GM19324 (cell line): ENCODE results near the gene INCA1.
"Not testable (repeated sequence)": the region's sequence is repeated elsewhere in the genome, so short reads cannot be mapped to it uniquely, and the experiment has no call there.

ENCODE experiments used
- ATAC-seq: cut with Tn5 transposase; IDR thresholded peaks from one replicate; pipeline ENCODE4 v1.9.1; 2021; ENCODE audit warnings: mild to moderate bottlenecking, moderate library complexity; ENCODE audit not compliant: unreplicated experiment, low FRiP score

INCA1 gene, protein sequence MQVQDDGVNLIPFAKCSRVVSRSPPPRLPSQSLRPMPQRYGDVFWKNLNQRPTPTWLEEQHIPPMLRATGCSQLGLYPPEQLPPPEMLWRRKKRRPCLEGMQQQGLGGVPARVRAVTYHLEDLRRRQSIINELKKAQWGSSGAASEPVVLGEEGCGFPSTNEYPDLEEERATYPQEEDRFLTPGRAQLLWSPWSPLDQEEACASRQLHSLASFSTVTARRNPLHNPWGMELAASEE

DNA sequence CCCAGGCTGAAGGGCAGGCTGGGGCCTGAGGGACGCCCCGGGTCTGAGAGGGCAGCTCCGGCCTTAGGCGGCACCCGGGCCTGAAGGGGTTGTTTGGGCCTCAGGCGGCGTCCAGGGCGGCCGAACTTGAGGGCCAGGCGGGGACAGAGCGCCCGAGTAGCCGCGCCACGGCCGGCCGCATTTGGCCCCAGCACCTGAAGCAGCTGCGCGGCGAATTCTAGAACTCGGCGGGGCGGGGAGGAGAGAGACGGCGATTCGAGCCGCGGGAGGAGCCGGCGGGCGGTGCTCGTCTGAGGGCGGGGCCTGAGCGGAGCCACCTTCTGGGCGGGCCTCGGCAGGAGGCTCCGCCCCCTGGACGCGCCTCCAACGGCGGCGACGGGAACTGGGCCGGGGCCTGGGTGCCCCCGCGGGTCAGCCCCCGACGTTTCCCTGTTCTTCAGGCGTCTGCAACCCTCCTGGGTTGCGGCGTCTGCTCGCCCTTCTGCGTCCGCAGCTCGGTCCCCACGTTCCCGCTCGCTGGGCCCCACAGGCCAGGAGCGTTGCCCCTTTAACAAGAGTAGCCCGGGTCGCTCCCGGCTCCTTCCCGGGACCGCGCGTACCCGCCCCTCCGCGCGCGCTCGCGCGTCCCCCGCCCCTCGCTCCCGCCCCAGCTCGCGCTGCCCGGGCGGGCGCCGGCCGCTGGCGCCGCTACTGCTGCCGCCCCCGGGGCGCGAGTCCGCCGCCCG is at the start of gene INCA1, which contains the start of gene KIF1C:
Gene INCA1, minus strand, starts transcription at position 221 of the 725 bp plus-strand sequence. CDS start 3,085 bp downstream, outside the sequence.
Gene KIF1C, plus strand, starts transcription at position 649 of the 725 bp plus-strand sequence. CDS start 2,297 bp downstream, outside the sequence.
- peak; percentile 85 for ATAC-seq

DNA sequence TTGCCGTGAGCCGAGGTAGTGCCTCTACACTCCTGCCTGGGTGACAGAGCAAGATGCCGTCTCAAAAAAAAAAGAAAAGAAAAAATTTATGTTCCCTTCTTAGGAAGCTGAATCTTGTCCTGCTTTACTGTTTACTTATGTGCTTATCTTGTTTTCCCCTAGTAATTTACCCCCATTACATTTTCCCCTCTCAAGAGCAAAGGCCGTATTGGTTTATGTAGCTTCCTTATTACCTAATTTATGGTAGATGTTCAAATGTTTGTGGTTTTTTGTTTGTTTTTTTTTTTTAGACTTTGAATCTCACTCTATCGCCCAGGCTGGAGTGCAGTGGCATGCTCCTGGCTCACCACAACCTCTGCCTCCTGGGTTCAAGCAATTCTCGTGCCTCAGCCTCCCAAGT is 48.2 kb upstream of the INCA1 start:
- no peak for ATAC-seq

DNA sequence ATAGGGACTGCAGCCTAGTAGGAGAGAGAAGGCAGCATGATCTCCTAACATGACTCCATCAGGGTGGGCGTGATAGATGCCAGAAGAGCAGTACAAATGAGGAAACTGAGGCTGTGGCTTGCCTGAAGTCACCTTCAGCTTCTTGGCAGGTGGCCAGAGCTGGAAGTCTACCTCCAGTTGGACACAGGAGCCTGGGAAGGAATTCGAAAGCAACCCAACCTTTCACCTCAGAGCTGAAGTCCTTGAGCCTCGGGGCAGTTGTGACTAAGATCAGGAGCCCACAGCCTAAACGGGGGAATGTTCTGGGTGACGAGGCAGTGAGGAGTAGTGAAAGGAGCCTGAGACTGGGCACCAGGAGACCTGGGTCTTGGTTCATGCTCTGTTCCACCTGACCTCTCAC is 47.3 kb upstream of the INCA1 start:
- ATAC-seq: no peak

DNA sequence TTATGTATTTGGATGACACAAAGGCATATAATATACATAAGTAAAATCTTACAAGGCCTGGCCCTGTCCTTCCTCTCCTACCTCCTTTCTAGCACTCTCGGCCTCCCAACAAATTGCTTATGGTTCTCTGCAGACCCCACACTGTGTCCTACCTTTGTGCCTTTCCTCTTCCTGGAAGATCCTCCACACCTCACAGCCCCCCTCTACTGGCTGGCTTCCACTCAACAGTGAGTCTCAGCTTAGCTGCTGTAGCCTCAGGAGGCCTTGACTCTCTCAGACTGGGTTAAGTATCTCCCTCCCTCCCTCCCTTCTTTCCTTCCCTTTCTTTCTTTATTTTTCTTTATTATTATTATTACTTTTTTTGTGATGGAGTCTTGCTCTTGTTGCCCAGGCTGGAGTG is 46.2 kb upstream of the INCA1 start:
- no peak for ATAC-seq

DNA sequence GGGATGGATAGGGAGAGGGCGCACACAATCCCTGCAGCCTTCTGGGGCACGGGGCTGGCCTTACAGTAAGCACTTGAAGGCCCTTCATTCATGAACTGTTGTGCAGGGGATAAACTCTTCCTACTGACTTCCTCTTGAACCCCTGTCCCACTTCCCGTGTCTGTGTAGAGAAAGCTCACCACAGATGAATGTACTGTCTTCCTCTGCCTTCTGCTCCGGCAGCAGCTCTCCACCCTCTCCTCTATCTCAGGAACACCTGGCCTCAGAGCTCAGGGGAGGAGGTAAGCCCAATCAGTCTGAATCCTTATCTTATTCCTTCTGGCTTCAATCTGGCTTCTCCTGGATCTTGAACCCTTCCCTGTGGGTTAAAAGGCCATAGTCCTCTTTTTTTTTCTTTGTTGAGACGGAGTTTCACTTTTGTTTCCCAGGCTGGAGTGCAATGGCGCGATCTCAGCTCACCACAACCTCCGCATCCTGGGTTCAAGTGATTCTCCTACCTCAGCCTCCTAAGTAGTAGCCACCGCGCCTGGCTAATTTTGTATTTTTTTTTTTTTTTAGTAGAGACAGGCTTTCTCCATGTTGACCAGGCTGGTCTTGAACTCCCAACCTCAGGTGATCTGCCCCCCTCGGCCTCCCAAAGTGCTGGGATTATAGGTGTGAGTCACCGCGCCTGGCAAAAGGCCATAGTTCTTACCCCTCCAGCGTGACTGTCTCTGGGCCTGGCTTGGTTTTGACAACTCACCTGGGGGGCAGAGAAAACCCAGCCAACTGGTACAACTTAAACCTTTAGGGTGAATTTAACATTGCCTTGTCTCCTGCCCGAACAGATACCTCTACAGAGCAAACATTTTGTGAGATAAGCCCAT is 45.1 kb upstream of the INCA1 start:
- ATAC-seq: no peak

DNA sequence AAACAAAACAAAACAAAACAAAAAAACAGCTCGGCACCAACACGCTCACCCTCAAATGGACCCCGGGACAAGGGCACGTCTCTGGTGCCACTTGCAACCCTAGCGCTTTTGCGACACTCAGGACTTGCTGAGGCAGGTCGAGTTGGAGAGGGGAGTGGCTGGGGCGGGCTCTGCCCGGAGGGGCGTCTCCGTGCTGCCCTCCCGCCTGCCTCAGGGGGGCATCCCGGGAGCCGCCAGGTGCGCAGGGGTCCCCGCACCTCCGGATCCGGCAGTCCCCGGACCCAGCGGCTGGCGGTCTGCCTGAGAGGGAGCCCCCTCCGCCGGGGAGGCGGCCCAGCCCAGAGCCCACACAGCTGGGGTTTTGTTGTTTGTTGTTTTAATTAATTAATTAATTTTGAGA is 38.0 kb upstream of the INCA1 start, which contains the start of gene SLC52A1:
Gene SLC52A1, minus strand, starts transcription at position 112 of the 400 bp plus-strand sequence. CDS start 820 bp downstream, outside the sequence.
- no peak for ATAC-seq

DNA sequence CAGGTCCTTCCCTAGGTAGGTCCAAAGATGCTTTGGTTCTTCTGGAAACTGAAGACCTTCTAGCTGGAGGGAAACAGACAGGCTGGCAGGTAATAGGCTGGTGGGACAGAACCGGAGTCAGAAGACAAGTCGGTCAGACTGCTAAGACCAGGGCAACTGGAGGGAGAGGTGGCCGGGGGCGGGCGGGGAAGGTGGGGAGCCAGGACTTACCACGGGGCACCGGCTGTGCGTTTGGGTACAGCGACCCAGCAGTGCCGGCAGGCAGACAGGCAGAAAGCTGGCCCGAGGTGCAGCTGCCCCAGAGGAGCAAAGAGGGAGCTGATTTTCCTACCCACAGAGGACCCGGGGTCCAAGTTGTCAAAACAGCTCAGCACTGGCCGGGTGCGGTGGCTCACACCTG is 37.3 kb upstream of the INCA1 start:
- no peak for ATAC-seq

DNA sequence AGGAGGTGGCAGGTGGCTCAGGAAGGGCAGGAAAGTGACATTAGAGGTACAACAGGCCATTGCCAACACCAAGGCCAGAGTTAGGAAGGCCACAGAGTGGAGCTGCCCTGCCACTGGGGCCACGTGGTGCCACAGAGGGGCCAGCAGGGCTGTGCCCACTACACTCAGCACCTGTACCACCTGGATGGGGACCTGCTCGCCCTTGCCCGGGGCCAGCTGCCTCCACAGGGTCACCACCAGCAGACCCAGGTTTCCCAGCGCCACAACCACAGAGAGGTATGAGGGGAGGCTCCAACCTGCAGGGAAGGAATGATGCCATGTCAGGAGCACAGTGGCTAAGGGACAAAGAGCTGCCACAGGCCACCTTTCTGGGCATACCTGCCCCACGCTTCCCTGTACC is 36.7 kb upstream of the INCA1 start:
- ATAC-seq: no peak

DNA sequence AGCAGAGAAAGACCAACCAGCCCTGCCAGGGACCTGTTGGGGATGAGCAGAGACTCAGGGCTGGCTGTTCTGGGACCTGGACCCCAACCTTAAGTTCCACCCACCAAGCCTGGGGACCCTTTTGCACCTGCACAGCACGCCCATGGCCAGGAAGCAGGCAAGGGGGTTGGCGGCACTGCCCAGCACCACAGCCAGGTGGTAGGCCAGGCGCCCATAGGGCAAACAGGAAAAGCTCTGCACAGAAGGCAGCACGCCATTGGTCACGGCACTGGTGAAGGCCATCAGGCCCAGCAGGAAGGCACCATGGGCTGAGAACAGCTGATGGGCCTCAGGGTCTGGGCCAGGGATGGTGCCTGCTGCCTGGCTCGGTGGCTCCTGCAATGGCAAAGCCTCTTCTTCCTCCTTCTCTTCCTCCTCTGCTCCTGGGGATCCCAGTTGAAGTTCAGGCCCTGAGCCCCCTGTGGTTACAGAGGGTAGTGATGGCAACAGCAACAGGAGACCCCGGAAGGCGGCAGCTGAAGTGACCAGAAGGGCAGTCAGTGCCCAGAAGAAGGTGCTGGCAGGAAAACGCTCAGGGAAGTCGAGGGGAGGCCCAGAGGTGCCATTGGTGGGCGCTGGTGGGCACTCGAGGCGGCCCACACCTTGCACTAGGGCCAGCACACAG is 36.2 kb upstream of the INCA1 start:
- ATAC-seq: no peak

DNA sequence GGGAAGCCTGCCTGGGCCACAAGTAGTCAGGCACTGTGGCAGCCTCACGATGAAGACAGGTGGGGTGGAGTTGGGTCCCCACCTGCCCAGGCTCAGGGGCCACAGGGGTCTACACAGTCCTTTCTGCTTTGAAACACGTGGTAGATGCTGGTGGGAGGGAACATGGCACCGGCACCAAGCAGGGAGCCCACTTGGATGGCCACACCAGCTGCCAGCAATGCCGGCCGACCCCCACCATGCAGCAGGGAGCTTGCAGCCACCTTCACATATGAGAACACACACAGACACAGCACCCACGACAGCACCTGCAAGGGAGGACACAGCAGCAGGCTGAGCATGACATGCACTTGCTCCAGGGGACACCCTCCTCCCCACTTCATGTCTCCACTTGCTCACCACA is 35.5 kb upstream of the INCA1 start:
- ATAC-seq: no peak

DNA sequence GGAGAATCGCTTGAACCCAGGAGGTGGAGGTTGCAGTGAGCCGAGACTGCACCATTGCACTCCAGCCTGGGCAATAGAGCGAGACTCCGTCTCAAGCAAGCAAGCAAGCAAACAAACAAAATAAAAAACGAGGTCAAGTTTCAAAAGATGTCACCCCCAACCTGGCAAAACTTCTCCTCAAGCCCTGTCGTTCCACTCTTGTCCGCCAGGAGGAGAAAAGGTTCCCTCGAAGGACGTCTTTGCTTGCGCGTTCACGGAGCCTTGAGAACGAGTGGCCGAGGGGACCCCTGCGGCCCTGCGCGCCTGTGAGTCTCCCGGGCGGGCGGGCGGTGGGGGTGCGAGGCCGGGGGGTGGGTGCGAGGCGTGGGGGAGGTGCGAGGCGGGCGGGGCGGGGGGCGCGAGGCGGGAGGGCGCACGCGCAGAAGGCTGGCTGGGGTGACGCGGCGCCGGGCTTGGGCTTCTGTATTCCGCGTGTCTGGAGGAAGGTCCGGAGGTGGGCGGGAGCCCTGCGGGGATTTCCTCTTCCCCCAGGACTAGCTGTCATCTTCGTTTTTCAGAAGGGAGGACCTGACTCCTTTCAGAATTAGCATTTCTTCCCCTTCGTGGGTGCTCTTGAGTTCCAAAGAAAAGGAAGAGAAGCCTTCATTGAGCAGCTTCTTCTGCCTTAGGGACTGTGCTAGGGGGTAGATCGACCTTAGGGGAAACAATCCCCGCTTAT is 34.2 kb upstream of the INCA1 start:
- ATAC-seq: peak; percentile 64

DNA sequence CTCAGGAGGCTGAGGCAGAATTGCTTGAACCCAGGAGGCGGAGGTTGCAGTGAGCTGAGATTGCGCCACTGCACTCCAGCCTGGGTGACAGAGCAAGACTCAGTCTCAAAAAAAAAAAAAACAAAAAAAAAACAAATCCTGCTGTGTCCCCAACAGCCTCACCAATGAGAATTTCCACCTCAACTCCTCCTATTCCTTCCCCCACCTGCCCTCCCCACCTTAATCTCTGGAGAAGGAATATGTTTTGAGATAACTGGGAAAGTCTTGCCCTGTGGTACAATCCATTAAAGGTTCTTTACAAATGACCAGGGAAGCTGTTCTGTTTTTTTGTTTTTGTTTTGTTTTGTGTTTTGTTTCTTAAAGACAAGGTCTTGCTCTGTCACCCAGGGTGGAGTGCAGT is 32.8 kb upstream of the INCA1 start:
- not testable (repeated sequence) for ATAC-seq

DNA sequence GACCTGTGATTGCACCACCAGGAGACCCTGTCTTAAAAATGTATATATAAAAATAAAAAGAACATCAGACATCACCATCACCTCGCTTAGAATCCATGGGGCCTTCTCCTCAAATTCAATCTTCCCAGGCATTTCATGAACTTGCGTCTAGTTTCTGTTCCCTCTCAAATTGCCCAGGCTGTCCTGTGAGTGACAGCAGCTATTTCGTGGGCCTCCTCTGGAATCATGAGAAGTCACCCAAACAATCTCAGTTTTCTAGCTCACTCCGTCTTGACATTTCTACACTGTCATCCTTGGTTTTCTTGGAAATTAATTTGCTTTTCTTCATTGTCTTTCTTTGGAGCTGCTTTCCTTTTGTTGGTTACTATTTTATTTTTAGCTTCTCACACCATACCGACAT is 30.6 kb upstream of the INCA1 start:
- ATAC-seq: no peak

DNA sequence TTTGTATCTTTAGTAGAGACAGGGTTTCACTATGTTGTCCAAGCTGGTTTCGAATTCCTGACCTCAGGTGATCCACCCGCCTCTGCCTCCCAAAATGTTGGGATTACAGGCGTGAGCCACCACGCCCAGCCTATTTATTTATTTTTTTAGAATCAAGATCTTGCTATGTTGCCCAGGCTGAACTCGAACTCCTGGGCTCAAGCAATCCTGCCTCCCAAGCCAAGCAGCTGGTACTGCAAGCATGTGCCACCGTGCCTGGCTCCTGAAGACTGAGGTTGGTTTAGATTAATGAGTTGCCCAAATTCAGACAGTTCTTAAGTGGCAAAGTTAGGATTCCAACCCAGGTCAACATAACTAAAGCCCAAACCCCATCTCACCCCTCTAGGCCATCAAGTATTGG is 30.0 kb upstream of the INCA1 start:
- ATAC-seq: no peak

DNA sequence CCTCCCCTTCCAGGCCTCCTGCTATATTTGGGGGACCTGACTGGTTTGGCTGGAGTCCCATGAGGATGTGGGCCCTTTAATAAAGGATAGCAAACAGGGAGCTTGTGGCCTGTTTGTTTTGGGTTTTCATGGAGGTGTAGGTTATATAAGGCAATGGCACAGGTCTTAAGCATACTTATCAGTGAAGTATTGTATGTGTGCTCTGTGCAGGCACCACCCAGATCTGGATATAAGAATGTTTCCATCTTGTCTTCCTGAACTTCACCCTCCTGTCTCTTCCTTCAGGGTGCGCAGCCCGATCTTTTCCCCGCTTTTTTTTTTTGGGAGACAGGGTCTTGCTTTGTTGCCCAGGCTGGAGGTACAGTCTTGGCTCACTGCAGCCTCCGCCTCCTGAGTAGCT is 27.3 kb upstream of the INCA1 start:
- ATAC-seq: no peak

DNA sequence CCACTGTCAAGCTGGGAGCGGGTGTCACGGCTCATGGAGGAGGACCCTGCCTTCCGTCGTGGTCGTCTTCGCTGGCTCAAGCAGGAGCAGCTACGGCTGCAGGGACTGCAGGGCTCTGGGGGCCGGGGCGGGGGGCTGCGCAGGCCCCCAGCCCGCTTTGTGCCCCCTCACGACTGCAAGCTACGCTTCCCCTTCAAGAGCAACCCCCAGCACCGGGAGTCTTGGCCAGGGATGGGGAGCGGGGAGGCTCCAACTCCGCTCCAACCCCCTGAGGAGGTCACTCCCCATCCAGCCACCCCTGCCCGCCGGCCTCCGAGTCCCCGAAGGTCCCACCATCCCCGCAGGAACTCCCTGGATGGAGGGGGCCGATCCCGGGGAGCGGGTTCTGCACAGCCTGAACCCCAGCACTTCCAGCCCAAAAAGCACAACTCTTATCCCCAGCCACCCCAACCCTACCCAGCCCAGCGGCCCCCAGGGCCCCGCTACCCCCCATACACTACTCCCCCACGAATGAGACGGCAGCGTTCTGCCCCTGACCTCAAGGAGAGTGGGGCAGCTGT is 26.3 kb upstream of the INCA1 start:
- no peak for ATAC-seq

DNA sequence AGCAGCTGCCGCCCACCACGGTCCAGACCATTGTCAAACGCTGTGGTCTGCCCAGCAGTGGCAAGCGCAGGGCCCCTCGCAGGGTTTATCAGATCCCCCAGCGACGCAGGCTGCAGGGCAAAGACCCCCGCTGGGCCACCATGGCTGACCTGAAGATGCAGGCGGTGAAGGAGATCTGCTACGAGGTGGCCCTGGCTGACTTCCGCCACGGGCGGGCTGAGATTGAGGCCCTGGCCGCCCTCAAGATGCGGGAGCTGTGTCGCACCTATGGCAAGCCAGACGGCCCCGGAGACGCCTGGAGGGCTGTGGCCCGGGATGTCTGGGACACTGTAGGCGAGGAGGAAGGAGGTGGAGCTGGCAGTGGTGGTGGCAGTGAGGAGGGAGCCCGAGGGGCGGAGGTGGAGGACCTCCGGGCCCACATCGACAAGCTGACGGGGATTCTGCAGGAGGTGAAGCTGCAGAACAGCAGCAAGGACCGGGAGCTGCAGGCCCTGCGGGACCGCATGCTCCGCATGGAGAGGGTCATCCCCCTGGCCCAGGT is 24.9 kb upstream of the INCA1 start:
- no peak for ATAC-seq

DNA sequence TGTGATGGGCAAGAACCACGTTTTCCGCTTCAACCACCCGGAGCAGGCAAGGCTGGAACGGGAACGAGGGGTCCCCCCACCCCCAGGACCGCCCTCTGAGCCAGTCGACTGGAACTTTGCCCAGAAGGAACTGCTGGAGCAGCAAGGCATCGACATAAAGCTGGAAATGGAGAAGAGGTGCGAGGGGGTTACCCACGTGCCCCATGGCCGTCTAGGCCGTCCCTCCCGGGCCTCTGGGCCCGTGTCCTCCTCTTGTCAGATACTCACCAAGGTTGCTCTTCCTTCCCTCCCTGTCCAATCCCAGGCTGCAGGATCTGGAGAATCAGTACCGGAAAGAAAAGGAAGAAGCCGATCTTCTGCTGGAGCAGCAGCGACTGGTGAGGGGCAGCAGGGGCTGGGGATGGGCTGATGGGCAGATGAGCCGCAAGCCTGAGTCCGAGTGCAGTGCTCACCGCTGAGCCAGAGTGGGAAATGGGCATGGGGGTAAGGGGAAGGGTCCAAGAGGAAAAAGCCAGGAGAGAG is 23.2 kb upstream of the INCA1 start:
- no peak for ATAC-seq

DNA sequence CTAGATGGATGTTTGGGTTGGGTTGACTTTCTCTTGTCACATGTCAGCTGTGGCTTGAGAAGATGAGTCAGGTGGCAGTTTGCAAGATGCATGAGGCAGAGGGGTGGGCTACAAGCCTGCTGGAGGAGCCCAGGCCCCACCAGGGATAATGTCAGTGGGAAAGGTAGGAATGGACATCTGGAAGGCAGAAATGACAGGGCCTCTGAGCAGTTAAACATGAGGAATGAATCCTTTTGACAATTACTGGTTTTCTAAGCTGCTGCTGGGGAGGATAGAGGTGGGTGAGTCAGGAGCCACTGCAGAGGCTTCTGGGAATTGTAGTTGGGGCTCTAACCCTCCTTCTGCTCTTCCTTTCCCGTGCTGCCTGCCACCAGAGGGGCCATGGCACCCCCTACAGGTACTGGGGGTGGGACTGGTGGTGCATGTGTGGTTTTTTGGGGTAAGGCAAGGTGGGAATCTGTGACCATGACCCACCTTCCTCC is 22.2 kb upstream of the INCA1 start:
- no peak for ATAC-seq
